H54 (cell line): Measurements from ENCODE around the gene KRTAP19-4.
"Not testable (repeated sequence)": the region's sequence is repeated elsewhere in the genome, so short reads cannot be mapped to it uniquely, and the experiment has no call there.

ENCODE experiments used
- DNase-seq: peaks from one replicate; pipeline ENCODE4 v3.0.0; 2011; ENCODE audit warnings: low spot score, mixed read lengths; ENCODE audit not compliant: insufficient read length
- FAIRE-seq: peaks from 3 replicates; lab custom pipeline; 2011; peaks lifted over from hg19 to GRCh38; lab: Jason Lieb, UNC
- POLR2A ChIP-seq: IDR thresholded peaks from 2 replicates; pipeline ENCODE4 v1.6.1; 2011; ENCODE audit warnings: low read depth, mild to moderate bottlenecking, low read length

KRTAP19-4 gene

GRCh38 chr21:30497065-30497464 is at the start of gene KRTAP19-4:
Gene KRTAP19-4, minus strand, starts transcription at chr21:30497165. Its CDS starts 55 bp downstream, at chr21:30497110.
- FAIRE-seq (no peak), DNase-seq (no peak)
- TF ChIP-seq POLR2A = no peak

GRCh38 chr21:30541764-30542163 is 44.8 kb upstream of the KRTAP19-4 start, which contains the start of gene KRTAP19-6:
Gene KRTAP19-6, minus strand, starts transcription at chr21:30541864. Its CDS starts 31 bp downstream, at chr21:30541833.
- no peak for DNase-seq
- TF ChIP-seq POLR2A = no peak
- no peak for FAIRE-seq

- TF ChIP-seq POLR2A = no peak
- DNase-seq (no peak), FAIRE-seq (no peak)
Measured at GRCh38 chr21:30518876-30519275, 21.9 kb upstream of the KRTAP19-4 start.

DNA sequence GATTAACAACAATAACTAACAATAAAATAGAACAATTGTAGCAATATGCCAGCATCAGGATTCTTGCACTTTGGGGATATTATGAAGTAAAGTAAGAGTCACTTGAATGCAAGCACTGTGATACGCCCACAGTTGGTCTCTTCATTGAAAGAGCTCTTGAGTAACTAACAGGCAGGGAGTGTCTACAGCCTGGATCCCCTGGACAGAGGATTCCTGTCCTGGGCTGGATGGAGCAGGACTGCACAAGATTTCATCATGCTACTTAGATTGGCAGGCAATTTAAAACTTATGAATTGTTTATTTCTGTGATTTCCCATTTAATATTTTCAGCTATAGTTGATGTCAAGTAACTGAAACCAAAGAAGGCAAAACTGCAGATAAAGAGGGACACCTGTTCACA is 18.7 kb upstream of the KRTAP19-4 start:
- no peak for TF ChIP-seq POLR2A
- DNase-seq = no peak
- no peak for FAIRE-seq

DNA sequence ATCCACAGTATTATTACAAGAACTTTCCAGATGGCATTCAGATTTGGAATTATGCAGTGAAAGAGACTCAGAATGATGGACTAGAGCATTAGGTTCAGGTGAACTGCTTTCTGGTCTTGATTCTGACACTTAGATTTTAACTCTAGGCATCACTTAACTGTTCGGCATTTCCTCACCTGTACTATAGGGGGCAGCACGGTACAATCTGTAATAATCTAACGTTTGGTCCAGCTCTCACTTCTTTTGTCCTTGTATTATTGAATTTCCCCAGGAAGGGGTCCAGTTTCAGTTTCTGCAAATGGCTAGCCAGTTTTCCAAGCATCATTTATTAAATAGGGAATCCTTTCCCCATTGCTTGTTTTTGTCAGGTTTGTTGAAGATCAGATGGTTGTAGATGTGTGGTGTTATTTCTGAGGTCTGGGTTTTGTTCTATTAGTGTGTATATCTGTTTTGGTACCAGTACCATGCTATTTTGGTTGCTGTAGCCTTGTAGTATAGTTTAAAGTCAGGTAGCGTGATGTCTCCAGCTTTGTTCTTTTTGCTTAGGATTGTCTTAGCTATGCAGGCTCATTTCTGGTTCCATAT is 8.7 kb upstream of the KRTAP19-4 start:
- not testable (repeated sequence) for FAIRE-seq, DNase-seq

GRCh38 chr21:30502041-30502440 is 5.1 kb upstream of the KRTAP19-4 start, which contains the start of gene KRTAP19-5:
Gene KRTAP19-5, minus strand, starts transcription at chr21:30502141. Its CDS starts 51 bp downstream, at chr21:30502090.
- FAIRE-seq (no peak), DNase-seq (no peak)
- TF ChIP-seq POLR2A = no peak

- DNase-seq (no peak), FAIRE-seq (no peak)
- TF ChIP-seq POLR2A = no peak
Measured at GRCh38 chr21:30491963-30492428, 5.0 kb downstream of the KRTAP19-4 start, which contains the start of gene KRTAP19-3. Gene KRTAP19-3, minus strand, starts transcription at chr21:30492013. Its CDS starts 56 bp downstream, at chr21:30491957.

DNA sequence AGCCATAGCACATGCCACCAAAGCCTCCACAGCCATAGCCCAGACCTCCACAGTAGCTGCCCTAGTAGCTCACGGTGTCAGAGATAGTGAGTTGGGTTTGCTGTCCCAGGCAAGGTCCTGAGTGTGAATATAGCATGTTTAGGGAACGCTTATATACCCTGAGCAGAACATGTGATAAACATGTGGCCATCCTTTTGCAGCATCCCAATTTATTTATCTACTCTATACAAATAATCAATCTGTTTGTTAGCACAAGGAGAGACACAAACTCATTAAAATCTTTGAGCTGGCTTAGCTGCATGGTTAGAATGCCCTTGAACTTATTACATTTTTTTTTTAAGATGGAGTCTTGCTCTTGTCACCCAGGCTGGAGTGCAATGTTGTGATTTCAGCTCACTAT is 9.6 kb downstream of the KRTAP19-4 start, which contains the start of gene KRTAP19-2:
Gene KRTAP19-2 (minus strand): TSS at position 101 of the 400 bp plus-strand sequence. CDS start 88 bp downstream, at position 13.
- FAIRE-seq = no peak
- TF ChIP-seq POLR2A = no peak

GRCh38 chr21:30486180-30486579 is 10.8 kb downstream of the KRTAP19-4 start:
- no peak for TF ChIP-seq POLR2A
- DNase-seq (no peak), FAIRE-seq (no peak)

More for the DNA sequence above, 9.6 kb downstream of the KRTAP19-4 start, which contains the start of gene KRTAP19-2:
- DNase-seq = no peak

- DNase-seq (no peak), FAIRE-seq (no peak)
- no peak for TF ChIP-seq POLR2A
Measured at GRCh38 chr21:30482130-30482529, 14.8 kb downstream of the KRTAP19-4 start.

DNA sequence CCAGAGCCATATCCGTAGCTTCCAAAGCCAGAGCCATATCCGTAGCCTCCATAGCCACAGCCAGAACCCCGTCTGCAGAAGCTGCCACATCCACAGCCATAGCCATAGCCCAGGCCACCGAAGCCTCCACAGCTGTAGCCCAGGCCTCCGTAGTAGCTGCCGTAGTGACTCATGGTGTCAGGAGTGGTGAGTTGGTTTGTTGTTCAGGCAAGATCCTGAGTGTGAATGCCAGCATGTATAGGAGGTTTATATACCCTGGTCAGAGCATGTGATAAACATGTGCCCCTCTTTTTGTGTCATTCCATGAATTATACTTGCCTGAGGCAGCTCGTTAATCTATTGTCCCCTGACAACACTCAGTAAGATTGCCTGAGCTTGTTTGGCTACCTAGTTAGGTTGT is 16.8 kb downstream of the KRTAP19-4 start, which contains the start of gene KRTAP19-1:
Gene KRTAP19-1 (minus strand): TSS at position 223 of the 400 bp plus-strand sequence. CDS start 50 bp downstream, at position 173.
- DNase-seq = no peak
- no peak for TF ChIP-seq POLR2A
- FAIRE-seq = no peak

GRCh38 chr21:30479259-30479658 is 17.7 kb downstream of the KRTAP19-4 start:
- TF ChIP-seq POLR2A = no peak
- no peak for FAIRE-seq
- DNase-seq = no peak

DNA sequence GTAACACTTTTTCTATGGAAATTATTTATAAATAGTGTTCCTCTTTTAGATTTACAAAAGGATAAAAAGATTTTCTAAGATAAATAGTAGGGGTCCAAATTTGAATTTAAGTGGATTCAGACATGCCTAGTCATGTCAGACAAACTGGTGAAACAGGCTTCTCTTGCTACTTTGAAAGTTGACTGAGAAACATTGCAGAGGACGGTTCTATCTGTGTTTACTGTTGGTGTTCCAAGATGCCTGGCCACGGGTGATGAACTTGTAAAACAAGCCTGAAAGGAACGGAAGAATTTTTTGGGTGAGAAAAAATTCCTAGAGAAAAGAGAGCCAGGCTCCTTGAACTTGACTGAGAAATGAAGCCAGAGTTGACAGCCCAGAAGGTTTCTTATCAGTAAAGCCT is 19.0 kb downstream of the KRTAP19-4 start:
- TF ChIP-seq POLR2A = no peak
- DNase-seq = no peak
- no peak for FAIRE-seq

DNA sequence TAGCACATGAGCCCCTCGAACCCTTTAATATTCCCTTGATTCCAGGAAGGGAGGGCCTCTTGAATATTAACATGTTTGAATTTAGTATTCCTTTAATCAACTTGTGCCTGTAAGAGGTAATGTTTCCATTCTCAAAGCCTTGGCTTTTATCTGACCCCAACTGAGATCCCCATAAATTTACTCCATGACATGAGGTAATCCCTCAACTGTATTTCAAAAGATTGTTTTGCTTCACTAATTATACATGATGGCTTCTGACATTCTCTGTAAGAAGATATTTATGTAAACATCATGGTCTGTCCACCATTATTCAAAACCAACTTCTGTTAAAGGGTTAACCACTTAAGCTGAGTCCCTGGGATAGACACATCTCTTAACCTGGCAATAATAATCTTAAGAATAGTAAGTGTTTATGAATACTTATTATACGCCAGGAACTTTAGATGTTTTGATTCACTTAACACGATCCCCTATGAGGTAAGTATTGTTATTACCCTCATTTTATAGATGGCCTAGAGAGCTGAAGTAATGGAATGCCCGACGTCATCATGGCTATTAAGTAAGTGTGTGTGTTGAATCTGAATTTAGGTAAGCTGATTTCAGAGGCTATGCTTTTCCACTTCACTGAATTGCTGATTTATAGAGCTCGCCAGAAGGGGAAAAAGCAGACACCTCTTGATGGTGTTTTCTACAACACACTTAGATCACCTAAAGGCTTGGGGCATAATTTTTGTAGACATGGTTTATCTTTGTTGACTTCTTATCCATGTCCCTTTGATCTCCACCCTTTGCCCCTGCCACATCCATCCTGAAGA is 27.9 kb downstream of the KRTAP19-4 start:
- DNase-seq = no peak
- TF ChIP-seq POLR2A = no peak
- FAIRE-seq = no peak
